ENCODE measurements around the gene R3HCC1L.

The R3HCC1L gene

DNA sequence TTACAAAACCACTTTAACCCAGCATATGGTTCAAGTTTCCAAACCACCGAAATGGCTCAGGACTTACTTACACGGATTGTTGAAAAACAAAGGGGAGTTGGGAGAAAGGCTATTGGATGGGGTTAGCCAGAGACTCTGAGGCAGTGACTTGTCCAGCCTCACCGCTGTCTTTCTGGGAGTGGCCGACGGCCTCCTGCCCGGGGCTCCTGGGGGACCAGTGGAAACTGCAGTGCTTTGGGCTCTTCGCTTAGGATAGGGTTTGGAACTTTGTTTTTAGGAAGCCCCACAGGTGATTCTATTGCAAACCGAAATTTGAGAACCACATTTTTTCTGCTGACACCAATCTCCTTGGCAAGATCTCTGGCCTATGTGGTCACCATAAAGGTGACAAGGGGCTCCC lies 38.1 kb upstream of the R3HCC1L start:
- no peak overlapping the region for H3K4me3 ChIP-seq (ENCODE audit: low read depth, low read length)
- no peak for TF ChIP-seq CTCF (IDR thresholded peaks at IDR 0.05; ENCODE audit: low read depth, low read length)
- no peak for DNase-seq (ENCODE audit: low read depth)

- no peak overlapping the region for H3K4me3 ChIP-seq (ENCODE audit: low read depth, low read length)
- DNase-seq (ENCODE audit: low read depth): no peak
- TF ChIP-seq CTCF (IDR thresholded peaks at IDR 0.05; ENCODE audit: low read depth, low read length): no peak
- TF ChIP-seq MYC (IDR thresholded peaks at IDR 0.05; ENCODE audit: low read depth, low read length): no peak
Observed at GRCh38 chr10:98096731-98097130, 37.7 kb upstream of the R3HCC1L start.

GRCh38 chr10:98097175-98097574 lies 37.3 kb upstream of the R3HCC1L start:
- TF ChIP-seq, protein P1, sequence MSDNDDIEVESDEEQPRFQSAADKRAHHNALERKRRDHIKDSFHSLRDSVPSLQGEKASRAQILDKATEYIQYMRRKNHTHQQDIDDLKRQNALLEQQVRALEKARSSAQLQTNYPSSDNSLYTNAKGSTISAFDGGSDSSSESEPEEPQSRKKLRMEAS (IDR thresholded peaks at IDR 0.05; ENCODE audit: low read depth, low read length): no peak
- no peak for TF ChIP-seq POLR2A (IDR thresholded peaks at IDR 0.05; ENCODE audit: extremely low read depth, insufficient read length)
- TF ChIP-seq MYC (IDR thresholded peaks at IDR 0.05; ENCODE audit: low read depth, low read length): no peak
- TF ChIP-seq CTCF (IDR thresholded peaks at IDR 0.05; ENCODE audit: low read depth, low read length): no peak
- no peak overlapping the region for H3K4me3 ChIP-seq (ENCODE audit: low read depth, low read length)
- no peak for DNase-seq (ENCODE audit: low read depth)

DNA sequence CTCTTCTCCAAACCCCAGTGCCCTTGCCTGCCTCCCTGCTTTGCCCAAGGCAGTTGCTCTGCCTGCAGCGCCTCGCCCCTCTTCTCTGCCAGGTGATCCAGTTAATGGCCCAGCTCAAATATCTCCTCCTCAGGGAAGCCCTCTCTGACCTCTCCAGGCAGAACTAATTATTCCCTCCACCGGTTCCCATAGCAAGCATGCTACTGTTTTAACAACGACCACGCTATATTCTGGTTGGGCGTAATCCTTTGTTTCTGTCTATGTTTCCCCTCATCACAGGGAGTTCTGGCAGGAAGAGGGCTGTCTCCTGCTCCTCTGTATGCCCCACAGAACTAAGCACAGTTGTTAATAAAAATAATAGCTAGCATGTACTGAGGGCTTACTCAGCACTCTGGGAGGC lies 36.8 kb upstream of the R3HCC1L start:
- no peak for DNase-seq (ENCODE audit: low read depth)
- no peak overlapping the region for H3K4me3 ChIP-seq (ENCODE audit: low read depth, low read length)
- TF ChIP-seq CTCF (IDR thresholded peaks at IDR 0.05; ENCODE audit: low read depth, low read length): no peak
- TF ChIP-seq POLR2A (IDR thresholded peaks at IDR 0.05; ENCODE audit: extremely low read depth, insufficient read length): no peak

- TF ChIP-seq CTCF (IDR thresholded peaks at IDR 0.05; ENCODE audit: low read depth, low read length): no peak
- no peak for TF ChIP-seq MYC (IDR thresholded peaks at IDR 0.05; ENCODE audit: low read depth, low read length)
- no peak for TF ChIP-seq POLR2A (IDR thresholded peaks at IDR 0.05; ENCODE audit: extremely low read depth, insufficient read length)
- TF ChIP-seq, protein P1 (IDR thresholded peaks at IDR 0.05; ENCODE audit: low read depth, low read length): no peak
- DNase-seq (ENCODE audit: low read depth): no peak
- no peak overlapping the region for H3K4me3 ChIP-seq (ENCODE audit: low read depth, low read length)
Observed at GRCh38 chr10:98098247-98098646, 36.2 kb upstream of the R3HCC1L start.

DNA sequence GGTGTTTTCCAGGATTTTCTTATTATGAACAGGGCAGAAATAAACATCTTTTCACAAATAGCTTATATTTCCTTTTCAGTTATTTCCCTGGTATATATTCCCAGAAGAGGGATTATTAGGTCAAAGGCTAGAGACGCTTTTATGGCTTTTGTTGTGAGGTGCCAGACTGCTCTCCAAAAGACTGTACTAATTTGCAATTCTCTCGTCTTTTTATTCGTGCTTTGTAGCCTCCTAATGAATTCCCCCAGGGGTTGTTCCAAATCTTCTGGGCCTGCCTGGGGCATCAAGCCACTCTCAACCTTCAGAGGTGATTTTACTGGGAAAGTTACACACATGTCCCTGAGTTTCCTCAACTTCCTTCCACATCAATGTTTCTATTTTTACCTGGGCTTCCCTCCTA lies 34.0 kb upstream of the R3HCC1L start:
- no peak overlapping the region for H3K4me3 ChIP-seq (ENCODE audit: low read depth, low read length)
- TF ChIP-seq, protein P1 (IDR thresholded peaks at IDR 0.05; ENCODE audit: low read depth, low read length): no peak
- TF ChIP-seq CTCF (IDR thresholded peaks at IDR 0.05; ENCODE audit: low read depth, low read length) (no peak), POLR2A (IDR thresholded peaks at IDR 0.05; ENCODE audit: extremely low read depth, insufficient read length) (no peak), MYC (IDR thresholded peaks at IDR 0.05; ENCODE audit: low read depth, low read length) (no peak)
- no peak for DNase-seq (ENCODE audit: low read depth)

Measured in NB4 (cell line).